T47D (cell line): Measurements from ENCODE around the gene RAB27A.

Experiments
- DNase-seq, 2 experiments: peaks; one replicate each; pipeline versions ENCODE4 v3.0.0 to v3.0.0-alpha.2; 2011 to 2012; ENCODE audit warnings: low read depth in 1 of 2, low spot score in 1 of 2
- JUND ChIP-seq: IDR thresholded peaks from 2 replicates; pipeline ENCODE4 v1.6.1; 2012; ENCODE audit warnings: low read depth
- in situ Hi-C: cut with HindIII; loops from 2 replicates; pipeline ENCODE4 v1.10.0; 2016; ENCODE audit warnings: low sequenced_read_pairs, low pct_unique_long_range_greater_than_20kb

Gene RAB27A

DNA sequence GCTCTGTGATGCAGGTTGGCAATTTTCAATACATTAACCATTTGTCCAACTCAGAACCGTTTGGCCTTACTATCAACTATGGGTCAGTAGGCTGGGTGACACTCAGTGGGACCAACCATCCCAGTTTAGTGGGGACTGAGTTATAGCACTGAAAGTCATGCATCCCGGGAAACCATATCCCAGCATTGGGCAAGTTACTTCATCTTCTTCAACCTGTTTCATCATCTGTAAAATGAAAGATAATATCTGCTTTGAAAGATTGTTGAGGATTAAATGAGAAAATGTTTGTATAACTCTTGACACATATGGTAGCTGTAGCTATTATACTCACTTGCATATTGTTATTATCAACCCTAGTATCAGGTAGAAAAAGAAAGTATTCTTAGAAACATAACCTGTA, 11.9 kb downstream of the RAB27A start:
- no peak for DNase-seq
- in situ Hi-C loops: no loop called here
- no peak for TF ChIP-seq JUND

DNA sequence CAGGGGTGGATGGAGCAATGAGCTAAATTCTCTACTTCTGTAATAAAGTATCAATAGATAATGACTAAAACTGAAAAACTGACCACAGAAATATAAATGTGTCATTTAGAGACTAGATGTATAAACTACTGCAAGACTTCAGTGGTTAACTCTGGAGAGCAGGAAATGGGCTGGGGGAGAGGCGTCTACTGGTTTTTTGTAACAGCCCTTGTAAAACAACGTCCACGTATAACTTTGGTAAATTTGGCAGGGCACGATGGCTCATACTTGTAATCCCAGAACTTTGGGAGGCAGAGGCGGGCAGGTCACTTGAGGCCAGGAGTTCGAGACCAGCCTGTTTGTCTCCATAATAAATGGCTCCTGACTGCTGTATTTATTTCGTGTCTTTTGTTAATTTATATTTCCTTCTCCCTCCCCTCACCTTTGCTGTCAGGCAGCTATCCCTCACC, 12.5 kb downstream of the RAB27A start:
- in situ Hi-C loops: no loop called here
- no peak for DNase-seq
- TF ChIP-seq JUND: no peak

DNA sequence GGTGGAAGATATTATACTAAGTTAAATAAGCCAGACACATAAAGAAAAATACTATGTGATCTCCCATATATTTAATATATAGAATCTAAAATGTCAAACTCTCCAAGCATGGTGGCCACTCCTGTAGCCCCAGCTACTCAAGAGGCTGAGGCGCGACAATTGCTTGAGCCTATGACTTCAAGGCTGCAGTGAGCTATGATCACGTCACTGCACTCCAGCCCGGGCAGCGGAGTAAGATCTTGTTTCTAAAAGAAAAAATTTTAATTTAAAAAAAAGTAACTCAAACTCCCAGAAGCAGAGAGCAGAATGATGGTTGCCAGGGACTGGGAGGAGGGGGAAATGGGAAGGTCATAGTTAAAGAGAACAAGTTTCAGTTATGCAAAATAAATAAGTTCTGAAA, 13.3 kb downstream of the RAB27A start:
- in situ Hi-C loops: no loop called here
- no peak for DNase-seq
- TF ChIP-seq JUND: no peak

DNA sequence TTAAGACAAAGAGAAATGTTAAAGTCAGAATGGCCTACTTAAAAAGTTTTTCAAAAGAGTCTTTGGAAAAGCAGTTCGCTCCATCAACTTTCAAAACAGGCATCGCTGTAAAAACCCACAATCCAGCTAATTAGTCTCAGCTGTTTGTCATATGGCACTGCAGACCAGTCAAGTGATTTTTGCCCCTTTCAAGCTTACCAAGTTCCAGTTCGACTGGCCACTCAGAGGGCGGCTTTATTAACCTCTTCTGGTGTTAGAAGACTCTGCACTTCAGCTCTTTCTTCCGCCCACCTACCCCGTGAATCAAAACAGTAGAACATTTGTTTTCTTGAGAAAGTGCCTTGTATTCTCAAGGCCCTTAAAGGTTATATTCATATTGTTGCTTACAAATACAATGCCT, 19.3 kb downstream of the RAB27A start:
- TF ChIP-seq JUND: no peak

DNA sequence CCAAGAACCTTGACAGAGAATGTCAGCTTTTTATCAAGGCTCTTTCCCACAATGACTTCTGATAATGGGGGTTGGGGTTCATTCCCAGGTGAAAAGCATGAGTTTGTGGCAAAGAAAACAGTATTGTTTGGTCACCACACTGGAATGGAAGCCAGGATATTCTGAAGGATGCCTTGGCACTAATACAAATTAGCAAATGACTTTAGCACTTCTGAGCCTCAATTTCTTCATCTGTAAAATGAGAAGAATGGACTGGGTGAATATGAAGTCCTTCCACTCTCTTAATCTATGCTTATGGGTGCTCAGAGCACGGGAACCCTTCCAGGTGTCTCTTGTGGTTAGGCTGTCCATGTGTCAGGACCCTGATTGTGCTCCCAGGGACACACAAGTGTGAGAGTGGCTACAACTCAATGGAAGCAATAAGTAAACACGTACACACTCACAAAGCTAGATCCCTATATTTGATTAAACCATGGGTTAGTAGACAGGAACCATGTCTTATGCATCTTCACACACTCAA, 21.4 kb downstream of the RAB27A start:
- no peak for DNase-seq
- TF ChIP-seq JUND: no peak
- in situ Hi-C loops: no loop called here

More for the DNA sequence above, 19.3 kb downstream of the RAB27A start:
- in situ Hi-C loops: no loop called here
- no peak for DNase-seq

DNA sequence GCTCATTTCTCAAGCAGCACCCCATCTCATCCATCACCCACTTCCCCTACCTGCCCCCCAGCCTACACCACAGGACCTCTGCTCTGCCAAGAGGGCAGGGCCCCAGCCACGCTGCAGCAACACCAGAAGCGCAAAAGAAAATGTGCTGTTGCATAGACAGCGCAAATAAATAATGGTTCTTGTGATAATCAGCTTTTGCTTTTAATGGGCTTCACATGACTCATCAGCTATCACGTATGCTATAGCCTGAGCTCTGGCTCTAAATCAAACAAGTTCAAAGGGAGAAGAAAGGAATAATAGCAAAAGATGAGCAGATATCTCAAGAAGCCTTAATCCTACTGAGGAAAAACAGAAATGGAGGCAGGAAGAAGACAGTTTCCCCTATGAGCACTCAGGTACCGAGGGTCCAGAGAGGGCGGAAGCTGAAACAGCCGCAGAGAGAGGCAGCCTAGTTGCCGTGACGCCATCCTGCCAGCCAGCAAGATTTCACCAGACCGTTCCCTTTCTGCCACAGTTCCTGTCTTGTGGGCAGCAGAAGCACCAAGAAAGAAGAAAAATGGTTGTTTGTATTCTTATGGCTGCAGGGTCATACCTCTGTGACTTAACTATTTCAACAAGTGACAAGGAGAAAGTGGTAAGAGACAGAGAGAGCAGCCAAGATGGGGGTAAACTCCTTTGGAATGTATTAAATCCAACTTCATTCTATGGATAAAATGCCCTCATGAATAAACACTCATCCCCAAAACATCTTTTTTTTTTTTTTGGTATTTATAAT, 22.0 kb downstream of the RAB27A start:
- in situ Hi-C loops: no loop called here
- no peak for TF ChIP-seq JUND
- DNase-seq: no peak

DNA sequence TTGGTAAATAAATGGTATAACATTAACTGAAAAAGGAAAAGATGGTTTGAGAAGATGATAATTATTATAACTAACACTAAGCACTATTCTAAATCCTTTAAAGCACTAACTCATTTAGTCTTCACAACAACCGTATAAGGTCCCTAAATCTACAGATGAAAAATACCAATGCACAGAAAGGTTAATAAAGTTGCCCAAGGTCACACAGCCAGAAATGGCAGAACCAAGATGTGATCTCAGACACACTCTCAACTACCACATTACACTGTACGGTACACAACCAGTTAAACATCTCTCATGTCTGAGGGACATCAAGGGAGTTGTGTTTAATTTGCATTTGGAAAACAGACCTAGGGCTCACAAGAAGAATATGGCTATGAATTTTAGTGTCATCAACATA, 23.1 kb downstream of the RAB27A start:
- no peak for TF ChIP-seq JUND
- DNase-seq: no peak
- in situ Hi-C loops: no loop called here

DNA sequence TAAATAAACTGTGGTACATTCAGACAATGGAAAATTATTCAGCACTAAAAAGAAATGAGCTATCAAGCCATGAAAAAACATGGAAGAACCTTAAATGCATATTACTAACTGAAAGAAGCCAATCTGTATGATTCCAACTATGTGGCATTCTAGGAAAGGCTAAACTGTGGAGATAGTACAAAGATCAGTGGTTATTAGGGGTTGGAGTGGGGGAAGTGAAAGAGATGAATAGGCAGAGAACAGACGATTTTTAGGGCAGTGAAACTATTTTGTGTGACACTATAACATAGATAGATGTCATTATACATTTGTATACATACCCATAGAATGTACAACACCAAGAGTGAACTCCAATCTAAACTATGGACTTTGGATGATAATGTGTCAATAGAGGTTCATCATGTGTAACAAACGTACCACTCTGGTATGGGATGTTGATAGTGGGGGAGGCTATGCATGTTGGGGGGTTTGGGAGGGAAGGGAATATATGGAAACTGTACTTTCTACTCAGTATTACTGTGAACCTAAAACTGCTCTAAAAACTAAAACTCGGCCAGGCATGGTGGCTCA, 29.0 kb downstream of the RAB27A start:
- in situ Hi-C loops: no loop called here
- no peak for TF ChIP-seq JUND
- DNase-seq: no peak

DNA sequence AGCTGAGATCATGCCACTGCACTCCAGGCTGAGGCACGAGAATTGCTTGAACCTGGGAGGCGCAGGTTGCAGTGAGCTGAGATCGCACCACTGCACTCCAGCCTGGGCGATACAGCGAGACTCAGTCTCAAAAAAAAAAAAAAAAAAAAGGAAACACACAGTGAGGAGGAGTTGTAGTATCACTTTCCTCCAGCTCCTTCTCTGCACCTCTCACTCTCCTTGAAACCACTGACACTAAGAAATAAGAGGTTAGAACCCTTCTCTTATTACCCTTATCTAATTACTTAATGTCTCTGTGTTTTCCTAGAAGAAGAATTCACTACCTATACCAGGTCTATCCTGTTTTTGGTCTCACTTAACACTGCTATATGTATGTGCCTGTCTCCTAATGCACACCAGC, 31.7 kb downstream of the RAB27A start:
- DNase-seq: no peak
- TF ChIP-seq JUND: no peak
- in situ Hi-C loops: no loop called here

DNA sequence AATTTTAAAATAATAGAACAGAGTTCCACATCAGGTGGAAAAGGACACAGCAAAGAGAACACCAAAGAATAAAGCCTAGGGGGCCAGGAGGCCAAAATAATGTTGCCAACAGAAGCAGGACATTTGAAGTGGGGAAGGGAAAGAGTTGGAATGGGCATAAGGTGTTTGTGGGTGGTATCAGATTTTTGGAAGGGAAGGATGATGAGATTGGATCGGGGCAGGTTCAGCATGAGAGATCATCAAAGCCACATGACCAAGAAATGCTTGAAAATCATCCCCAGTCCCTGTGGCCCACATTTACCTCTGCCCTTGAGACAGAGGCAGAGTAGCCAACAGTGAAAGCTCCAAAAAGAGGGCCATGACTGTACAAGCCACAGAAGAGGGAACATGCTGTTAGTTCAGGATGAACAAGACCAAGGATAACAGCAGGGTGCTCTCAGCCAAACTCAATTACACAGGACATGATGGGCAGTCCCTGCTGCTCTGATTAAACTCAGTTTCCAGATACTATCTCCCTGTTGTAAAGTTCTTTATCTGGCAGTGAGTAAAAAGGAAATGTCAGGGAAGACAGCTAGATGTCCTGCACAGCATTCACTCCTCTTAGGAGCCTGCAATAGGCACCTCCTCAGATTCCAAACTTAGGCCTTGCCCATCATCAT, 32.5 kb downstream of the RAB27A start:
- in situ Hi-C loops: no loop called here
- DNase-seq: no peak
- TF ChIP-seq JUND: no peak

DNA sequence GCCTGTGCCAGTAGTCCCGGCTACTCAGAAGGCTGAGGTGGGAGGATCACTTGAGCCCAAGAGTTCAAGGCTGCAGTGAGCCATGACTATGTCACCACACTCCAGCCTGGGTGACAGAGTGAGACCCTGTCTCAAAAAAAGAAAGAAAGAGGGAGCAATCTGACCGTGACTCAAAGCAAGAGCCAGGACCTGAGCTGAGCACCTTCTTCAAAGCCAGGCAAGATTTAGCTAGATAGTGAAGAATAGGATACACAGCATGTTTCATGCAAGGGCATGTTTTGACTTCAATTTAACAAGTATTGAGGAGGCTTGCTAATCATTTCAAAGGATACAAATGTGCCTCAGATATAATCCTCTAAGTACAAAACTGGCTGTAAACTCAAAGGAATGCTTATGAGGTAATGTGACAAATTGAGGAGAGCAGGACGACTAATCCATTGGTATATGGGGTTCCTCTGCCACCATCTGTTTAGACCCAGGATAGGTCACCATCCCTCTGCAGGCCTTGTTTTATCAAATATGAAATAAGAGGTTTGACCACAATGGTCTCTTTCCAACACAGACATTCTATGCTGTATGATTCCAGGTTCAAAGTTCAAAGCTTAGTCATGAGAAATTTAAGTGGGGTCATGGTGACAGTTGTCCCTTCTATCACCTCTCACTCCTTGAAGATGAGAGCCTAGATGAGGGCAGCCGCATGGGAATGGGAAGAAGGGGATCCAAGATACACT, 33.2 kb downstream of the RAB27A start:
- DNase-seq: no peak
- TF ChIP-seq JUND: no peak
- in situ Hi-C loops: no loop called here

DNA sequence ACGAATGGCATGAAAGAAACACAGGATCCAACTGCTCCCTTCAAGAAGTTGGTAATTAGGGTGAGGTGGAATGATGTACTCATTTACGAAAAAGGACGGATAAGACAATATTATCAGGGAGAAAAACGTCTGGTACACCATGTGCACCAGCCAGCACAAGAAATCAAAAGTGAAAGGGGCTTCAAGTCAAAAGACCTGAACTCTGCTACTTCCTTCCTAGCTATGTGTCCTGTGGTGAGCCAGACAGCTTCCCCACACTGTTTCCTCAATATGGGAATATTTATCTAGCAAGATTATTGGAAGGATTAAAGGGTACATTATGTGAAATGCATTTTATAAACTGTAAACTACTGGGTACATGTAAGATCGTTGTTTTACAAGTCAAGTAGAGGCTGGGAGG, 33.9 kb downstream of the RAB27A start:
- no peak for TF ChIP-seq JUND
- no peak for DNase-seq
- in situ Hi-C loops: no loop called here
